Smooth muscle cell (in vitro differentiated cells): ENCODE data around the gene MAPK4. TPM values are rescaled to one million over a fixed set of nuclear protein-coding genes. Genes with fewer than 3 reads are reported as not detected.

Source experiments
- DNase-seq: peaks from one replicate; lab custom pipeline; 2025; ENCODE audit not compliant: unreplicated experiment; lab: John Stamatoyannopoulos, UW
- H2AFZ ChIP-seq: fragments of 200-600 bp; sonication (generic); 2 replicates; pipeline ENCODE4 v1.6.0; 2016; ENCODE audit warnings: antibody characterized with exemption, low read depth, mild to moderate bottlenecking
- H3F3A ChIP-seq: fragments of 200-600 bp; sonication (generic); 2 replicates; pipeline ENCODE4 v1.6.0; 2017; ENCODE audit warnings: antibody characterized with exemption, low read depth
- H3K27ac ChIP-seq: fragments of 200-600 bp; sonication (generic); 2 replicates; pipeline ENCODE4 v1.5.1; 2016; ENCODE audit warnings: low read depth, mild to moderate bottlenecking
- H3K27me3 ChIP-seq: fragments of 200-600 bp; sonication (generic); 2 replicates; pipeline ENCODE4 v1.6.1; 2016; ENCODE audit warnings: low read depth, mild to moderate bottlenecking
- H3K36me3 ChIP-seq: fragments of 200-600 bp; sonication (generic); 2 replicates; pipeline ENCODE4 v1.5.1; 2016; ENCODE audit warnings: low read depth
- H3K4me1 ChIP-seq: fragments of 200-600 bp; sonication (generic); 2 replicates; pipeline ENCODE4 v1.5.1; 2016; ENCODE audit warnings: low read depth
- H3K4me2 ChIP-seq: fragments of 200-600 bp; sonication (generic); 2 replicates; pipeline ENCODE4 v1.6.0; 2016; ENCODE audit warnings: mild to moderate bottlenecking
- H3K4me3 ChIP-seq: fragments of 200-600 bp; sonication (generic); 2 replicates; pipeline ENCODE4 v1.5.1; 2016; ENCODE audit warnings: mild to moderate bottlenecking
- H3K79me2 ChIP-seq: fragments of 200-600 bp; sonication (generic); 2 replicates; pipeline ENCODE4 v1.6.0; 2016; ENCODE audit warnings: low read depth, mild to moderate bottlenecking
- H3K9ac ChIP-seq: fragments of 200-600 bp; sonication (generic); 2 replicates; pipeline ENCODE4 v1.6.0; 2016; ENCODE audit warnings: low read depth
- H3K9me3 ChIP-seq: fragments of 200-600 bp; sonication (generic); replicated peaks from 2 replicates; pipeline ENCODE4 v1.5.1; 2016; ENCODE audit warnings: low read depth
- H4K20me1 ChIP-seq: fragments of 200-600 bp; sonication (generic); 2 replicates; pipeline ENCODE4 v1.6.0; 2016; ENCODE audit warnings: low read depth
- CTCF ChIP-seq: fragments of 200-600 bp; sonication (generic); IDR thresholded peaks from 2 replicates; pipeline ENCODE4 v1.5.1; 2017; ENCODE audit warnings: borderline replicate concordance, mild to moderate bottlenecking, antibody characterized with exemption; ENCODE audit not compliant: insufficient read depth, poor library complexity, severe bottlenecking
- WGBS: methylation state at CpG from one replicate; pipeline ENCODE4 v1.1.7; 2016; ENCODE audit warnings: low lambda C conversion rate; 5-methylcytosine and 5-hydroxymethylcytosine counted together
- polyA plus RNA-seq: library from polyadenylated mRNA; unstranded; fragments of >200 nt; fragmentation: Nextera tagmentation; extraction: Ambion mirVana; gene quantifications from 2 replicates; pipeline ENCODE4 v1.2.1, GENCODE V29; 2016
- total RNA-seq: library from RNA; depleted of rRNA; stranded (reverse); fragments of >200 nt; gene quantifications from 2 replicates; pipeline ENCODE4 v1.2.3, GENCODE V29; 2014

MAPK4 gene
- total and polyA plus RNA-seq, 2 experiments from 2014 or later: 0.09 TPM; not detected in 1

DNA sequence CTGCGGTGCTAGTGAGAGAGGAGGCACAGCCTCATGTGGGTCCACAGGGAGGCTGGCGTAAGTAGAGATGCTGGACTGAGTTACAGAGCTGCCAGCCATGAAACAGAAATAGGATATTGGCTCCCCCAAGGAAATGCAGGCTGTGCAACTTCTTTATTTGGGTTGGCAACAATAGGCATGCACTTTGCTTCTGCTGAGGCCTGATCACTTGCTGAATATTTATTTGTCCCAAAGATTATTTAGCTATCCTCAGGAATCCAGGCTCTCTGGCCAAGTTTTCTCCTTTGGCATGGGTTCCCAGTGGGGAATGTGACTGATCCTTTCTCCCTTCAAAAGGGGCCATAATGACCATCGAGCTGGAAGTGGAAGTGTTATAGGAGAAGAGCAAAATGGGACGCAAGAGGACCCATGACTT is 60.0 kb downstream of the MAPK4 start:
- Histone ChIP-seq H3K4me3 (no peak overlapping the region), H3K27ac (no peak overlapping the region), H3K27me3 (no peaks in the 10 kb centered on the region), H4K20me1 (no peaks in the 10 kb centered on the region), H3K9me3 (no peaks in the 10 kb centered on the region), H2AFZ (no peak overlapping the region), H3K4me2 (no peak overlapping the region), H3K36me3 (no peaks in the 10 kb centered on the region), H3F3A (no peaks in the 10 kb centered on the region), H3K9ac (no peak overlapping the region), H3K79me2 (no peaks in the 10 kb centered on the region), H3K4me1 (no peaks in the 10 kb centered on the region)
- 92% methylated on average over 4 of the region's 4 CpGs for WGBS
- DNase-seq: no peak
- no peak for TF ChIP-seq CTCF

DNA sequence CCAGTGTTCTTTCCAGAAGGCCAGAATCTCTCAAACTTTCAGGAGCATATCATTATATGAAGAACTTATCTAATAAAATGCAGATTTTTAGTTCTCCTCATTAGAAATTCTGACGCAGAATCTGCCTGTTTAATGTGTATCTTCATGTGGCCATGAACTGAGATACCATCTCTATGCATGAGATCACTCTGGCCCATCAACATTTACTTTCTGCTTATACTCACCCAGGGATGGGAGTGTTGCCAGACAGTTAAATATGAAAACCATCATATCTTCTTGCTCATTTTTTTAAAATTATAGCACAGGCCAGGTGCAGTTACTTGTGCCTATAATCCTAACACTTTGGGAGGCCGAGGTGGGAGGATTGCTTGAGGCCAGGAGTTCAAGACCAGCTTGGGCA is 60.4 kb downstream of the MAPK4 start:
- H3K9ac ChIP-seq: no peak overlapping the region
- no peak overlapping the region for H3K4me2 ChIP-seq
- H3F3A ChIP-seq: no peaks in the 10 kb centered on the region
- H3K27ac ChIP-seq: no peak overlapping the region
- H3K36me3 ChIP-seq: no peaks in the 10 kb centered on the region
- H3K9me3 ChIP-seq: no peaks in the 10 kb centered on the region
- H3K27me3 ChIP-seq: no peaks in the 10 kb centered on the region
- H3K4me1 ChIP-seq: no peaks in the 10 kb centered on the region
- no peak for DNase-seq
- H4K20me1 ChIP-seq: no peaks in the 10 kb centered on the region
- no peak overlapping the region for H2AFZ ChIP-seq
- WGBS: 84% methylated on average over 2 of the region's 2 CpGs
- no peaks in the 10 kb centered on the region for H3K79me2 ChIP-seq
- no peak overlapping the region for H3K4me3 ChIP-seq
- TF ChIP-seq CTCF: no peak

GRCh38 chr18:50621366-50621765 is 61.5 kb downstream of the MAPK4 start:
- no peak for TF ChIP-seq CTCF
- Histone ChIP-seq H3K9me3 (no peaks in the 10 kb centered on the region), H4K20me1 (no peaks in the 10 kb centered on the region), H3K9ac (no peak overlapping the region), H3K4me1 (no peaks in the 10 kb centered on the region), H3K79me2 (no peaks in the 10 kb centered on the region), H3F3A (no peaks in the 10 kb centered on the region), H3K4me2 (no peak overlapping the region), H3K4me3 (no peak overlapping the region), H2AFZ (no peak overlapping the region), H3K27ac (no peak overlapping the region), H3K27me3 (no peaks in the 10 kb centered on the region), H3K36me3 (no peaks in the 10 kb centered on the region)
- WGBS: 87% methylated on average over 2 of the region's 2 CpGs
- no peak for DNase-seq

GRCh38 chr18:50622320-50622719 is 62.4 kb downstream of the MAPK4 start:
- no peaks in the 10 kb centered on the region for H3K4me1 ChIP-seq
- no peak overlapping the region for H2AFZ ChIP-seq
- 86% methylated on average over 3 of the region's 3 CpGs for WGBS

More at GRCh38 chr18:50622320-50622719, 62.4 kb downstream of the MAPK4 start:
- DNase-seq: no peak
- Histone ChIP-seq H3K9ac (no peak overlapping the region), H3K27ac (no peak overlapping the region), H3K36me3 (no peaks in the 10 kb centered on the region), H4K20me1 (no peaks in the 10 kb centered on the region), H3K4me2 (no peak overlapping the region), H3K27me3 (no peaks in the 10 kb centered on the region), H3K9me3 (no peaks in the 10 kb centered on the region), H3K79me2 (no peaks in the 10 kb centered on the region), H3F3A (no peaks in the 10 kb centered on the region), H3K4me3 (no peak overlapping the region)
- no peak for TF ChIP-seq CTCF
